ENCODE results near the gene COL9A1. TPM values are rescaled to one million over a fixed set of nuclear protein-coding genes. Genes with fewer than 3 reads are reported as not detected.

Gene COL9A1
- total and polyA plus RNA-seq, 2 experiments from 2014 or later: 11.2 to 22.1 TPM

DNA sequence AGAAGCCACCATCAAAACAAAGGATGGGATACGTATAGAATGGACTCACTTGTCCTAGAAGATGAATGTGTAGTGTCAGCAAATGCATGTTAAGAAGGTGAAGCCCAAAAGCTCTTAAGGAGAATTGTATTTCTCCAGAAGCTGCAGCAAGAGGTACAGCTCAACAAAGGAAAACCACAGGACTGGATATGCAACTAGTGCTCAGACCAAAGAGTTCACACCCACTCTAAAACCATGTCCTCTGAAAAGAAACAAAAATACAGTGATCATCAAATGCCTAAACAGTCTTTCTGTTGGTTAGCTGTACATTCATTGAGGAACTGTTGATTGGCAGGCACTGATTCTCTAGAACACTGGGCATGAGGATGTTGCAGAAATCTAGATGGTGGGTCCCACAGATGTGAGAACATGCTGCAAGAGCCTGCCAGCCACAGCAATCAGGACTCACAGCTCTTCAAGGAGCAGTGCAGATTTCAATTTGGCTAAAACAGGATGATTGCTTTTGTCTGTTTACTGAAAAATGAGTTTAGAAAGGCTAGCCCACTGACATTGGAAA, 94.6 kb downstream of the COL9A1 start:
- no peaks in the 10 kb centered on the region for H3K36me3 ChIP-seq
- H3K27me3 ChIP-seq: no peaks in the 10 kb centered on the region
- no peak for DNase-seq (ENCODE audit: low read depth in 1 of 2, low spot score in 1 of 2)
- TF ChIP-seq, protein P1, sequence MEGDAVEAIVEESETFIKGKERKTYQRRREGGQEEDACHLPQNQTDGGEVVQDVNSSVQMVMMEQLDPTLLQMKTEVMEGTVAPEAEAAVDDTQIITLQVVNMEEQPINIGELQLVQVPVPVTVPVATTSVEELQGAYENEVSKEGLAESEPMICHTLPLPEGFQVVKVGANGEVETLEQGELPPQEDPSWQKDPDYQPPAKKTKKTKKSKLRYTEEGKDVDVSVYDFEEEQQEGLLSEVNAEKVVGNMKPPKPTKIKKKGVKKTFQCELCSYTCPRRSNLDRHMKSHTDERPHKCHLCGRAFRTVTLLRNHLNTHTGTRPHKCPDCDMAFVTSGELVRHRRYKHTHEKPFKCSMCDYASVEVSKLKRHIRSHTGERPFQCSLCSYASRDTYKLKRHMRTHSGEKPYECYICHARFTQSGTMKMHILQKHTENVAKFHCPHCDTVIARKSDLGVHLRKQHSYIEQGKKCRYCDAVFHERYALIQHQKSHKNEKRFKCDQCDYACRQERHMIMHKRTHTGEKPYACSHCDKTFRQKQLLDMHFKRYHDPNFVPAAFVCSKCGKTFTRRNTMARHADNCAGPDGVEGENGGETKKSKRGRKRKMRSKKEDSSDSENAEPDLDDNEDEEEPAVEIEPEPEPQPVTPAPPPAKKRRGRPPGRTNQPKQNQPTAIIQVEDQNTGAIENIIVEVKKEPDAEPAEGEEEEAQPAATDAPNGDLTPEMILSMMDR (IDR thresholded peaks at IDR 0.05; ENCODE audit: low read depth, low read length): no peak
- no peak overlapping the region for H3K27ac ChIP-seq
- no peaks in the 10 kb centered on the region for H3K9me3 ChIP-seq (ENCODE audit: low read depth)
- no peak overlapping the region for H3K4me3 ChIP-seq
- no peaks in the 10 kb centered on the region for H3K4me1 ChIP-seq (ENCODE audit: low read depth)

DNA sequence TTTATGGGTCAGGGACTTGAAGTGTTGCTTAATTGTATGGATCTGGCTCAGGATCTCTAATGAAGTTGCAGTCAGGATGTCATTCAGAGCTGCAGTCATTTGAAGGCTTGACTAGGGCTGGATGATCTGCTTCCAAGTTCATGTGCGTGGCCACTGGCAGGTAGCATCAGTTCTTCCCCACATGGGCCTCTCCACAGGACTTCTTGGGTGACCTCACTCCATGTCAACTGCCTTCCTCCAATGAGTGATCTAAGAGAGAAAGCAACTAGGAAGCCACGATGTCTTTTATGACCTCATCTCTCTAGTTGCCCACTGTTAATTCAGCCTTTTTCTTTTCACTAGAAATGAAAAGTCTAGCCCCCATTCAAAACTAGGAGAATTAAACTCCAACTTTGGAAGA, 104.1 kb downstream of the COL9A1 start:
- Histone ChIP-seq H3K9me3 (ENCODE audit: low read depth) (no peaks in the 10 kb centered on the region), H3K36me3 (no peaks in the 10 kb centered on the region), H3K27ac (no peak overlapping the region), H3K4me1 (ENCODE audit: low read depth) (no peaks in the 10 kb centered on the region), H3K4me3 (no peak overlapping the region), H3K27me3 (no peaks in the 10 kb centered on the region)
- TF ChIP-seq, protein P1 (IDR thresholded peaks at IDR 0.05; ENCODE audit: low read depth, low read length): no peak
- no peak for DNase-seq (ENCODE audit: low read depth in 1 of 2, low spot score in 1 of 2)

DNA sequence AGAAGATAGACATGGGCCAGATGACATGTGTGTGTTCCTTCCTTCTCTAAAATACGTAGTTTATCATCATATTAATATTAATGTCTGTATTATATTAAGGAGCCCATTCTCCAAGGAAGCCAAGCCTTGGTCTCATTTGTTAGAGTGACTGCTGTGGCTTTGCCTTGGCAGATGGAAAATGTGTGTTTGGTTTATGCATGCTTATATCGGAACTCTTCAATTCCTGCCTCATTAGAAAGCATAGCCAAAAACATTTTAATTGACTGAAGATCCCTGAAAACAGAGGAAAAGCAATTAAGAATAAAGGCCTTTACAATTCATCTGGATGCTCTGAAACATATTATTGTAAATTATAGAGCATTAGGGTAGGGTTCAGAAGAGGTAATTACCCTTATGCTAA, 106.4 kb downstream of the COL9A1 start:
- no peak for DNase-seq (ENCODE audit: low read depth in 1 of 2, low spot score in 1 of 2)
- Histone ChIP-seq H3K27ac (no peak overlapping the region), H3K4me3 (no peak overlapping the region), H3K36me3 (no peaks in the 10 kb centered on the region), H3K27me3 (no peaks in the 10 kb centered on the region), H3K4me1 (ENCODE audit: low read depth) (no peaks in the 10 kb centered on the region), H3K9me3 (ENCODE audit: low read depth) (no peaks in the 10 kb centered on the region)
- TF ChIP-seq, protein P1 (IDR thresholded peaks at IDR 0.05; ENCODE audit: low read depth, low read length): no peak

DNA sequence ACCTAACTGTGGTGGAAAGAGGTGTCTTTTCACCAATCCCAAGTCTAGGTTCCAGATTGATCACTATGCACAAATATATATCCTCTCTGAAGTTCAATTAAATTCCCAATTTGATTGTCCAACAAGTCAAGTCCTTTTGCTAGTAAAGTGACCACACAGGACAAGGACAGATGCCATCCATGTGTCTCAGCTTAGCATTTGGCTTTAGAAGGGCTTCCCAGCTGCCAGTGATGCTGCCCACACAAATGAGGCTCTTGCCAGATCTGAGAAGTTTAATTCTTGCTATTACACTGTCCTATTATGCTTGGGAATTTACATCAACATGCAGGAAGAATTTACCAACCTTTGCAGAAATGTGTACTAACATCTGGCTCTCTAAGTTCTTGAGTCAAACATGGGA, 108.5 kb downstream of the COL9A1 start:
- Histone ChIP-seq H3K36me3 (no peaks in the 10 kb centered on the region), H3K9me3 (ENCODE audit: low read depth) (no peaks in the 10 kb centered on the region), H3K27me3 (peaks cover 4% of the 10 kb centered on the region), H3K27ac (no peak overlapping the region), H3K4me1 (ENCODE audit: low read depth) (no peaks in the 10 kb centered on the region), H3K4me3 (no peak overlapping the region)
- no peak for DNase-seq (ENCODE audit: low read depth in 1 of 2, low spot score in 1 of 2)
- TF ChIP-seq, protein P1 (IDR thresholded peaks at IDR 0.05; ENCODE audit: low read depth, low read length): no peak

DNA sequence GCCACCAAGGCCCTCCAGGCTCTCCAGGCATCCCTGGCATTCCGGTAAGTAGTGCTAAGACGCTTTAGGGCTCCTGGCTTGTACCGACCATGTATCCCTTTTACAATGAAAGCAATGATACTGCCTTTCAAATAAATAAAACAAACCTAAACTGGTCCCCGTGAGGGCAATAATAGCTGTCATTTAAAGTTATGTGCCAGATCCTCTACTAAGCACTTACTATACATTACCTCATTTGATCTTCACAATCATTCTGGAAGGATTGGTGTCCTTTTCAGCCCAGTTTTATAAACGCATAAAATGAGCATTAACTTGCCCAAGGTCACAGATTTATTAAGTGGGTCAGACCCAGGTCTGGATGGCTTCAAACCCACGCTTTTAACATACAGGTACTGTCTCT, 114.7 kb downstream of the COL9A1 start:
- Histone ChIP-seq H3K27ac (no peak overlapping the region), H3K27me3 (peaks cover 4% of the 10 kb centered on the region), H3K4me3 (no peak overlapping the region), H3K9me3 (ENCODE audit: low read depth) (no peaks in the 10 kb centered on the region), H3K4me1 (ENCODE audit: low read depth) (peaks cover 4% of the 10 kb centered on the region), H3K36me3 (no peaks in the 10 kb centered on the region)
- TF ChIP-seq, protein P1 (IDR thresholded peaks at IDR 0.05; ENCODE audit: low read depth, low read length): no peak
- DNase-seq (ENCODE audit: low read depth in 1 of 2, low spot score in 1 of 2): no peak
